Lung (tissue), 12 donors: ENCODE results near the gene CCKAR. TPM values are rescaled to one million over a fixed set of nuclear protein-coding genes. Genes with fewer than 3 reads are reported as not detected.

ENCODE experiments used
- ATAC-seq: fragments of 200-7000 bp; cut with Tn5 transposase; one replicate; pipeline ENCODE4 v1.9.1; 2020; ENCODE audit warnings: moderate number of reproducible peaks; ENCODE audit not compliant: insufficient read depth, low FRiP score
- DNase-seq, 3 donors: peaks; one replicate each; pipeline ENCODE4 v3.0.0-alpha.2; 2013 to 2017
- H3K27ac ChIP-seq, 2 donors: one replicate each; pipeline ENCODE4 v1.5.1; 2013; ENCODE audit warnings: mild to moderate bottlenecking in 2 of 2, moderate library complexity in 2 of 2, control low read depth in 1 of 2, inconsistent platforms in 1 of 2, low read depth in 1 of 2, low read length in 1 of 2
- H3K27me3 ChIP-seq, 3 donors: one replicate each; pipeline ENCODE4 v1.5.1; 2013; ENCODE audit warnings: low read length in 2 of 3; ENCODE audit not compliant: control insufficient read depth in 3 of 3, insufficient read depth in 3 of 3
- H3K36me3 ChIP-seq, 4 donors: one replicate each; pipeline ENCODE4 v1.5.1; 2013; ENCODE audit warnings: low read length in 4 of 4, mild to moderate bottlenecking in 1 of 4, moderate library complexity in 1 of 4; ENCODE audit not compliant: control insufficient read depth in 4 of 4, insufficient read depth in 4 of 4
- H3K4me1 ChIP-seq, 5 donors: one replicate each; pipeline ENCODE4 v1.5.1; 2013; ENCODE audit warnings: low read length in 5 of 5, mild to moderate bottlenecking in 2 of 5, moderate library complexity in 1 of 5; ENCODE audit not compliant: control insufficient read depth in 5 of 5, insufficient read depth in 5 of 5
- H3K4me3 ChIP-seq: one replicate; pipeline ENCODE4 v1.5.1; 2013; ENCODE audit warnings: mild to moderate bottlenecking, control low read depth, moderate library complexity
- H3K9ac ChIP-seq, 2 donors: one replicate each; pipeline ENCODE4 v1.5.1; 2013; ENCODE audit warnings: low read length in 2 of 2, control low read depth in 1 of 2; ENCODE audit not compliant: insufficient read depth in 1 of 2
- H3K9me3 ChIP-seq, 4 donors: one replicate each; pipeline ENCODE4 v1.5.1; 2013; ENCODE audit warnings: low read length in 3 of 4, mild to moderate bottlenecking in 1 of 4, moderate library complexity in 1 of 4; ENCODE audit not compliant: control insufficient read depth in 4 of 4, insufficient read depth in 3 of 4
- CTCF ChIP-seq: IDR thresholded peaks from 2 replicates; pipeline ENCODE4 v1.5.1; 2012; ENCODE audit warnings: mild to moderate bottlenecking; ENCODE audit errors: control extremely low read depth, extremely low read depth
- WGBS, 2 donors: extraction: QIAGEN DNeasy Blood & Tissue Kit; methylation state at CpG; one replicate each; pipeline ENCODE4 v1.1.7; 2013; 5-methylcytosine and 5-hydroxymethylcytosine counted together
- polyA plus RNA-seq, 2 donors: library from polyadenylated mRNA; stranded (reverse); fragments of 200-250 nt; gene quantifications; one replicate each; pipeline ENCODE4 v1.2.1, GENCODE V29; 2013
- total RNA-seq, 2 donors: library from RNA; depleted of rRNA in 1 of 2; stranded (reverse); fragments of >200 nt in 1 of 2; gene quantifications; one replicate each; pipeline ENCODE4 v1.2.1, GENCODE V29; 2014 to 2021
- donor health status: control.
- donor health status: control.
- donor health status: Bipolar disorder and iron deficiency.
- donor health status: healthy.
- donor health status: DM: yes; HTN: yes; CAD: no.

The CCKAR gene
- total and polyA plus RNA-seq, 4 donors = 0.14 TPM; not detected in 3

GRCh38 chr4:26530099-26530498 is 39.8 kb upstream of the CCKAR start:
- H3K4me3 ChIP-seq = no peak overlapping the region
- H3K9ac ChIP-seq = no peak overlapping the region
- H3K27ac ChIP-seq = no peak overlapping the region
- no peaks in the 10 kb centered on the region for H3K36me3 ChIP-seq
- DNase-seq (no peak), ATAC-seq (no peak)
- no peaks in the 10 kb centered on the region for H3K27me3 ChIP-seq
- peaks cover 0 to 9% (median 0%) of the 10 kb centered on the region in 5 donors for H3K4me1 ChIP-seq
- WGBS, 2 donors = 74 to 84% methylated on average over 5 of the region's 5 CpGs
- no peak for TF ChIP-seq CTCF
- peaks cover 0 to 2% (median 0%) of the 10 kb centered on the region in 4 donors for H3K9me3 ChIP-seq

DNA sequence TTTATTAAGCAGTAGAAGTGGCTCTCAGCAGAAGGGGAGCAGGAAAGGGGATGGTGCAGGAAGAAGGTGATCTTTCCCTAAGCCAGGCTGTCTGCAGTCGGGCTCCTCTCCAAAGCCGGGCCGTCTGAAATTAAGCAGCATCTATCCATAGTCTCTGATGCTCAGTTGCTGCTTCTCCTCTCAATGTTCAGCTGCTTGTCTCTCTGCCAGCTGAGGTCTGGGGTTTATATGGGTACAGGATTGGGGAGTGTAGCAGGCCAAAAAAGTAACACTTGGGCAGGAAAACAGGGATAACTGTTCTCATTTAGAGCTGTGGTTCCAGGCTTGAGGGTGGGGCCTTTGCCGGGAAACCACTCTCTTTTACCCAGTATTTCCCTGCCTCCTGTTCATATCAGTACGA is 39.2 kb upstream of the CCKAR start:
- WGBS, 2 donors = 79 to 87% methylated on average over 5 of the region's 5 CpGs
- no peak for TF ChIP-seq CTCF
- ATAC-seq = no peak
- Histone ChIP-seq H3K27me3 (no peaks in the 10 kb centered on the region), H3K4me3 (no peak overlapping the region), H3K4me1 (peaks cover 0 to 9% (median 0%) of the 10 kb centered on the region in 5 donors), H3K9me3 (peaks cover 0 to 2% (median 0%) of the 10 kb centered on the region in 4 donors), H3K27ac (no peak overlapping the region), H3K9ac (no peak overlapping the region), H3K36me3 (no peaks in the 10 kb centered on the region)
- DNase-seq = no peak

DNA sequence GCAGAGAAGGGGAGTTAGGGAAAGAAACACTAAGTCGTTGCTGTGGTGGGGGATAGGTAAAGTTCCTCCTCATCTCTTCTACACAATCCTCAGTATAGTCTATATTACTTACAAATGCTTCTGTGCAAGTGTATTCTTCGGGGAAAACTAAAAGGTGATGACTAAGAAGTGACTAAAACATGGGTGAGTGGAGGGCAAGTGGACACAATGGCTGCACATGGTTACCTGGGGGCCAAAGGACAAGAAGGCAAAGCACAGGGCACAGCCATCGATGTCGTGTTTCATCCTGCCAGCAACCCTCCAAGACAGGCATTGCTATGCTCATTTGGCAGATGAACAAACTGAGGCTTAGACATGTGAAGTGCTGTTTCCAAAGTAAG is 35.5 kb upstream of the CCKAR start:
- Histone ChIP-seq H3K4me1 (peaks cover 0 to 2% (median 0%) of the 10 kb centered on the region in 5 donors), H3K9ac (no peak overlapping the region), H3K27ac (no peak overlapping the region), H3K27me3 (no peaks in the 10 kb centered on the region), H3K4me3 (no peak overlapping the region), H3K9me3 (peaks cover 0 to 2% (median 0%) of the 10 kb centered on the region in 4 donors), H3K36me3 (no peaks in the 10 kb centered on the region)
- 88 to 89% methylated on average over 4 of the region's 4 CpGs for WGBS, 2 donors
- DNase-seq = no peak
- no peak for ATAC-seq
- no peak for TF ChIP-seq CTCF

- DNase-seq (peak in 2 of 3 donors; percentile 53 to 65), ATAC-seq (no peak)
- Histone ChIP-seq H3K4me3 (no peak overlapping the region), H3K4me1 (peaks cover 0 to 2% (median 0%) of the 10 kb centered on the region in 5 donors), H3K36me3 (no peaks in the 10 kb centered on the region), H3K9me3 (peaks cover 0 to 2% (median 0%) of the 10 kb centered on the region in 4 donors), H3K27me3 (no peaks in the 10 kb centered on the region), H3K27ac (no peak overlapping the region), H3K9ac (no peak overlapping the region)
- 94 to 98% methylated on average over 3 of the region's 3 CpGs for WGBS, 2 donors
- TF ChIP-seq CTCF = no peak
Measured at GRCh38 chr4:26525136-26525770, 35.0 kb upstream of the CCKAR start.
